Natural killer cell (primary cell): Measurements from ENCODE around the gene BCOR. TPM values are rescaled to one million over a fixed set of nuclear protein-coding genes. Genes with fewer than 3 reads are reported as not detected.

Experiments
- ATAC-seq, 3 donors: fragments of 150-1000 bp in 2 of 3; fragments of 200-7000 bp in 1 of 3; cut with Tn5 transposase; 1 replicate in 1 of 3; 2 replicates in 2 of 3; pipeline ENCODE4 v1.10.0; 2021; ENCODE audit warnings: mild to moderate bottlenecking in 2 of 3, moderate library complexity in 2 of 3
- DNase-seq, 2 donors: peaks; one replicate each; pipeline versions ENCODE4 v3.0.0 to v3.0.0-alpha.2; 2013 to 2021; ENCODE audit warnings: mixed read lengths in 1 of 2
- H3K27ac ChIP-seq: one replicate; pipeline ENCODE4 v1.5.1; 2013; ENCODE audit warnings: mild to moderate bottlenecking, low read length
- H3K27me3 ChIP-seq: one replicate; pipeline ENCODE4 v1.6.1; 2013; ENCODE audit warnings: low read length; ENCODE audit not compliant: control insufficient read depth, insufficient read depth
- H3K36me3 ChIP-seq: one replicate; pipeline ENCODE4 v1.6.1; 2013; ENCODE audit warnings: low read length; ENCODE audit not compliant: control insufficient read depth, insufficient read depth
- H3K4me1 ChIP-seq: one replicate; pipeline ENCODE4 v1.6.1; 2013; ENCODE audit warnings: low read length; ENCODE audit not compliant: control insufficient read depth, insufficient read depth
- H3K4me3 ChIP-seq: one replicate; pipeline ENCODE4 v1.5.1; 2013; ENCODE audit warnings: low read length
- H3K9me3 ChIP-seq: one replicate; pipeline ENCODE4 v1.6.1; 2013; ENCODE audit warnings: low read length; ENCODE audit not compliant: control insufficient read depth, insufficient read depth
- H3K27ac Mint-ChIP-seq, 2 donors: one replicate each; pipeline ENCODE4 v1.8.0; 2022; ENCODE audit warnings: mild to moderate bottlenecking in 2 of 2, mixed read lengths in 2 of 2, moderate library complexity in 1 of 2
- H3K27me3 Mint-ChIP-seq, 2 donors: one replicate each; pipeline ENCODE4 v1.8.0; 2022; ENCODE audit warnings: low read depth in 2 of 2, mixed read lengths in 2 of 2
- H3K36me3 Mint-ChIP-seq: one replicate; pipeline ENCODE4 v1.8.0; 2022; ENCODE audit warnings: mixed read lengths
- H3K4me1 Mint-ChIP-seq, 2 donors: one replicate each; pipeline ENCODE4 v1.8.0; 2022; ENCODE audit warnings: mixed read lengths in 2 of 2
- H3K4me3 Mint-ChIP-seq: one replicate; pipeline ENCODE4 v1.8.0; 2022; ENCODE audit warnings: mild to moderate bottlenecking, moderate library complexity, mixed read lengths
- H3K9me3 Mint-ChIP-seq, 2 donors: one replicate each; pipeline ENCODE4 v1.8.0; 2022; ENCODE audit warnings: mixed read lengths in 2 of 2
- WGBS: methylation state at CpG from one replicate; pipeline ENCODE4 v1.1.7; 2013; ENCODE audit warnings: missing lambda C conversion rate; ENCODE audit not compliant: insufficient coverage; 5-methylcytosine and 5-hydroxymethylcytosine counted together
- intact Hi-C: fragments of 100-400 bp; cut with micrococcal nuclease; formaldehyde crosslinking; loops from one replicate; pipeline ENCODE4 v1.14.2; 2022
- total RNA-seq, 4 donors: library from RNA; stranded (reverse); fragments of 120-200 nt in 1 of 4; gene quantifications; one replicate each; pipeline versions ENCODE4 v1.2.3 to v1.2.4, GENCODE V29; 2013 to 2022
- TF ChIP-seq, protein P1 (sequence below): fragments of 200-600 bp; IDR thresholded peaks from one replicate; pipeline ENCODE4 v1.8.0; 2022; ENCODE audit warnings: antibody characterized with exemption

BCOR gene
- total RNA-seq, 3 donors from 2014 or later (not counting 1 experiment from before 2014, with no cell fraction given): 20.0 to 35.2 (median 29.2) TPM

DNA sequence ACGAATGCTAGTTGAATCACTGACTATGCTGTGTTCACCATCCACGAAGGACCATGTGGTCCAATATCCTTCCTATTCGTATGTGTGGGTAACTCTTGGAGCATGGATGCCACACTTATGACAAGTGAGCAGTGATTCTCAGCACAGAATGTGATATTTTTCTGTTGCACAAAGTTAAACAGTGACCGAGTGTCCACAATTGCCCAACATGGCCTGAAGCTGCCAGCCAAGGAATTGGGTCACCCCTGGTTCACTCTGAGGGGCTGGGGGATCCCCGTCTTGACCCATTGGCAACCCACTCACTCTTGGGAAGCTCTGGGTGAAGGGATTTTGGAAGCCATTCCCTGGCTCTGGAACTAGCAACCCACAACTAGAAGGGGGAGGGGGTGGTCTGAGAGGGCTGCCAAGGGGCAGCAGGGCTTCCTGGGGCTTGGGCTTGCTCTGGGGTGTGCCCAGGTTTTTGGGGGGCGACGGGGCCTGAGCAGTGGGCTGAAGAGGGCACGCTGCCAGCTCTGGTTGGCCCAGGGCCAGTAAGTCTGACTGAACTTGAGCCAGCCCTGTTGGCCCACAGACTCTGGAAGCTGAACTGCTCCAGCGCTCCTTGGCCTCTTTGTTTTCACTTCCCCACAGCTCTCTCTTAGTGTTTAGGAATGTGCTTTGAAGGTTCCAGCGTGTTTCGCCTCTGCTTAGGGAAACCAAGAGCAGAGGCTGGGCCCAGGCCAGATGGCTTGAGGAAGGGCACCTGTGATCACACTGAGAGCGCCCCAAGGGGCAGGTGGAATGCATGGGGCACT lies 43.1 kb upstream of the BCOR start:
- peaks cover 0 to 13% of the 10 kb centered on the region in 2 donors for H3K4me1 Mint-ChIP-seq
- Histone ChIP-seq H3K4me1 (peaks cover 7% of the 10 kb centered on the region), H3K9me3 (no peaks in the 10 kb centered on the region), H3K36me3 (no peaks in the 10 kb centered on the region), H3K27ac (no peak overlapping the region), H3K27me3 (peaks cover 5% of the 10 kb centered on the region), H3K4me3 (no peak overlapping the region)
- TF ChIP-seq, protein P1, sequence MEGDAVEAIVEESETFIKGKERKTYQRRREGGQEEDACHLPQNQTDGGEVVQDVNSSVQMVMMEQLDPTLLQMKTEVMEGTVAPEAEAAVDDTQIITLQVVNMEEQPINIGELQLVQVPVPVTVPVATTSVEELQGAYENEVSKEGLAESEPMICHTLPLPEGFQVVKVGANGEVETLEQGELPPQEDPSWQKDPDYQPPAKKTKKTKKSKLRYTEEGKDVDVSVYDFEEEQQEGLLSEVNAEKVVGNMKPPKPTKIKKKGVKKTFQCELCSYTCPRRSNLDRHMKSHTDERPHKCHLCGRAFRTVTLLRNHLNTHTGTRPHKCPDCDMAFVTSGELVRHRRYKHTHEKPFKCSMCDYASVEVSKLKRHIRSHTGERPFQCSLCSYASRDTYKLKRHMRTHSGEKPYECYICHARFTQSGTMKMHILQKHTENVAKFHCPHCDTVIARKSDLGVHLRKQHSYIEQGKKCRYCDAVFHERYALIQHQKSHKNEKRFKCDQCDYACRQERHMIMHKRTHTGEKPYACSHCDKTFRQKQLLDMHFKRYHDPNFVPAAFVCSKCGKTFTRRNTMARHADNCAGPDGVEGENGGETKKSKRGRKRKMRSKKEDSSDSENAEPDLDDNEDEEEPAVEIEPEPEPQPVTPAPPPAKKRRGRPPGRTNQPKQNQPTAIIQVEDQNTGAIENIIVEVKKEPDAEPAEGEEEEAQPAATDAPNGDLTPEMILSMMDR: no peak
- H3K27me3 Mint-ChIP-seq: peaks cover 0 to 14% of the 10 kb centered on the region in 2 donors
- no peaks in the 10 kb centered on the region for H3K36me3 Mint-ChIP-seq
- H3K9me3 Mint-ChIP-seq: no peaks in the 10 kb centered on the region
- WGBS: 62% methylated on average over 10 of the region's 12 CpGs
- intact Hi-C loops: no loop called here
- DNase-seq (no peak), ATAC-seq (no peak)
- H3K27ac Mint-ChIP-seq: no peak overlapping the region
- H3K4me3 Mint-ChIP-seq: no peak overlapping the region

DNA sequence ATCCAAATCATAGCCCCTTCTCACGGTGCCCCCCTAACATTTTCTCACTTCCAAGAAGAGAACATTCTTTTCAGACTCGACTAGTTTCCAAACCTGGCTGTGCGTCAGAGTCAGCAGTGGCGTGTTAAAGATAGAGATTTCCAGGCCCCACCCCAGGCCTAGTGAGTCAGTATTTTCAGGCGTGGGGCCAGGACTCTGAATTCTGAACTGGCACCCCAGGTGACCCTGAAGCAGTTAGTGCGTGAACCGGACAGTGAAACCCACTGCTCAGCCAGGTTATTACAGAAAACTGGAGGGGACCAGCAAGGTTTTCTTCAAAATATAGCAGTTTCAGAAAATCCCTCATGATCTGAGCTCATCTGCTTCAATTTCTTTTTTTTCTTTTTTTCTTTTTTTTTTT lies 35.0 kb upstream of the BCOR start:
- H3K27me3 ChIP-seq: no peaks in the 10 kb centered on the region
- intact Hi-C loops: no loop called here
- no peaks in the 10 kb centered on the region for H3K9me3 Mint-ChIP-seq
- H3K27ac Mint-ChIP-seq: no peak overlapping the region
- no peak overlapping the region for H3K4me3 Mint-ChIP-seq
- 86% methylated on average over 7 of the region's 7 CpGs for WGBS
- H3K36me3 ChIP-seq: no peaks in the 10 kb centered on the region
- no peaks in the 10 kb centered on the region for H3K9me3 ChIP-seq
- peaks cover 0 to 5% of the 10 kb centered on the region in 2 donors for H3K4me1 Mint-ChIP-seq
- no peaks in the 10 kb centered on the region for H3K36me3 Mint-ChIP-seq
- ATAC-seq (no peak), DNase-seq (no peak)
- no peak overlapping the region for H3K4me3 ChIP-seq
- H3K27ac ChIP-seq: no peak overlapping the region
- TF ChIP-seq, protein P1: no peak
- no peaks in the 10 kb centered on the region for H3K27me3 Mint-ChIP-seq
- no peaks in the 10 kb centered on the region for H3K4me1 ChIP-seq

DNA sequence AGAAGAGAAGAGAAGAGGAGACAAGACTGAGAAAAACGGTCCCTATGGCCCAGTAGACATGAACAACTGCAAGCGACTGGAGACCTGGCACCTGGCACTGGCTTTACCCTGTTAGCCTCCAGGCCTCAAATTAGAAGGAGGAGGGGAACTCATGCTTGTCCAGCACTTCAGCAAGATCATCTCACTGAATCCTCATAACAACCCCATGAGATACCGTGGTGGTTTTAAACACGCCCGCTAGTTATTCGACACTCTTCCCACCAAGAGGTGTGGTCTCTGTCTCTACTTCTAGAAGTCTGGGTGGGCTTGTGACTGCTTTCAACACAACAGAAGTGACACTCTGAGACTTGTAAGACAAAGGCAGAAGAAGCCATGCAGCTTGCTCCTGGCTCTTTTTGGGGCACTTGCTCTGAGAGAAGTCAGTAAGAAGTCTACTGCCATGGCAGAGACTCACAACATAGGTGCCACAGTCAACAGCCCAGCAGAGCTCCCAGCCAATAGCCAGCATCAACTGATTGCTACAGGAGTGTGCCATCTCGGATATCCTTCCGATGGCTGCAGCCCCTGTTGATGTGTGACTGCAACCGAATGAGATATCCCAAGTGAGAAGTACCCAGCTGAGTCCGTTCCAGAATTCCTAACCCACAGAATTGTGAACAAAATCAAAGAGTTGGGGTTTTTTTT lies 34.0 kb upstream of the BCOR start:
- WGBS: 85% methylated on average over 5 of the region's 10 CpGs

More for the DNA sequence above, 34.0 kb upstream of the BCOR start:
- Histone ChIP-seq H3K27me3 (no peaks in the 10 kb centered on the region), H3K4me3 (no peak overlapping the region), H3K4me1 (no peaks in the 10 kb centered on the region), H3K36me3 (no peaks in the 10 kb centered on the region), H3K9me3 (no peaks in the 10 kb centered on the region), H3K27ac (no peak overlapping the region)
- no peaks in the 10 kb centered on the region for H3K9me3 Mint-ChIP-seq
- TF ChIP-seq, protein P1: no peak
- H3K27ac Mint-ChIP-seq: no peak overlapping the region
- no peak overlapping the region for H3K4me3 Mint-ChIP-seq
- no peak for DNase-seq
- intact Hi-C loops: no loop called here
- H3K36me3 Mint-ChIP-seq: no peaks in the 10 kb centered on the region
- ATAC-seq: no peak
- H3K4me1 Mint-ChIP-seq: peaks cover 5 to 10% of the 10 kb centered on the region in 2 donors
- H3K27me3 Mint-ChIP-seq: no peaks in the 10 kb centered on the region
